ENCODE data around the gene ARHGDIG. TPM values are rescaled to one million over a fixed set of nuclear protein-coding genes. Genes with fewer than 3 reads are reported as not detected.

Gene ARHGDIG
- total and polyA plus RNA-seq, 11 donors = 0.26 to 19.2 (median 8.2) TPM

- ATAC-seq (no peak), DNase-seq (peak in 1 of 5 donors; percentile 65)
- peaks cover 0 to 18% (median 8%) of the 10 kb centered on the region in 12 donors for H3K4me1 ChIP-seq
- H3K36me3 ChIP-seq = peaks cover 0 to 31% (median 21%) of the 10 kb centered on the region in 9 donors
- no peak overlapping the region for H3K27ac ChIP-seq
- no peak for TF ChIP-seq CTCF (IDR thresholded peaks at IDR 0.05)
- TF ChIP-seq POLR2A (IDR thresholded peaks at IDR 0.05) = no peak
- 92 to 96% (median 94%) methylated on average over 29 to 52 of the region's 52 CpGs for WGBS, 4 donors
- no peaks in the 10 kb centered on the region for H3K9me3 ChIP-seq
- intact Hi-C loops (cut with DNase I) = loop anchor here in 1 of 10 donors (5.0 kb wide), 1 partner anchor 63 kb away; no protein-coding TSS in a partner anchor
- no peak overlapping the region for H3K4me3 ChIP-seq
- H3K27me3 ChIP-seq = peaks cover 0 to 24% (median 8%) of the 10 kb centered on the region in 9 donors
Observed at GRCh38 chr16:284204-285120, 4.1 kb downstream of the ARHGDIG start.

DNA sequence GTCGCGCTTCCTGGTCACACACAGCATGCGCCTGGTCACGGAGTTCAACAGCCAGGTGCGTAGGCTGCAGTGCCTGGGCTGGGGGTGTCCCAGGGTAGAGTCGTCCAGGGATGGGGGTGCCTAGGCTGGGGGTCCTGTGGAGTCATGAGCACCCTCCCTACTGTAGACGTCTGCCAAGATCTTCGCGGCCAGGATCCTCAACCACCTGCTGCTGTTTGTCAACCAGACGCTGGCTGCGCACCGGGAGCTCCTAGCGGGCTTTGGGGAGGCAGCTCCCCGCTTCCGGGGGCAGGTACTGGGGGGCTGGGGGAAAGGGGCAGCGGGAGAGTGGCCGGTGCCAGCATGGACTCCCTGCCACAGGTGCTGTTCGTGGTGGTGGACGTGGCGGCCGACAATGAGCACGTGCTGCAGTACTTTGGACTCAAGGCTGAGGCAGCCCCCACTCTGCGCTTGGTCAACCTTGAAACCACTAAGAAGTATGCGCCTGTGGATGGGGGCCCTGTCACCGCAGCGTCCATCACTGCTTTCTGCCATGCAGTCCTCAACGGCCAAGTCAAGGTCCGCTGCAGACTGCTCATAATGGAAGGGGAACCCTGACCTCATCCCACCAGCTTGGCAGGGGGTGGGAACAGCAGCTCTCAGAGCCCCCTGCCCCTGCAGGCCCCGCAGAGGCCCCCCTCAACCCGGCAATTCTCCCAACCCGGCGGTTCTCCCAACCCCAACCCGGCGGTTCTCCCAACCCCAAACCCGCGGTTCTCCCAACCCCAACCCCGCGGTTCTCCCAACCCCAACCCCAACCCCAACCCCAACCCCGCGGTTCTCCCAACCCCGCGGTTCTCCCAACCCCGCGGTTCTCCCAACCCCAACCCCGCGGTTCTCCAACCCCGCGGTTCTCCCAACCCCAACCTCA is 5.0 kb downstream of the ARHGDIG start:
- no peak for ATAC-seq
- intact Hi-C loops (cut with DNase I) = loop anchor here in 1 of 10 donors (5.0 kb wide), 1 partner anchor 62 kb away; no protein-coding TSS in a partner anchor
- Histone ChIP-seq H3K27me3 (peaks cover 0 to 16% (median 8%) of the 10 kb centered on the region in 9 donors), H3K9me3 (no peaks in the 10 kb centered on the region), H3K36me3 (peaks cover 0 to 36% (median 28%) of the 10 kb centered on the region in 9 donors), H3K27ac (no peak overlapping the region), H3K4me3 (no peak overlapping the region), H3K4me1 (peaks cover 0 to 12% (median 7%) of the 10 kb centered on the region in 12 donors)
- WGBS, 4 donors = 95 to 96% (median 96%) methylated on average over 32 to 48 of the region's 48 CpGs
- no peak for DNase-seq
- TF ChIP-seq POLR2A (IDR thresholded peaks at IDR 0.05) (no peak), CTCF (IDR thresholded peaks at IDR 0.05) (no peak)

- H3K4me1 ChIP-seq = peaks cover 0 to under 1% (median 0%) of the 10 kb centered on the region in 12 donors
- no peak for TF ChIP-seq POLR2A (IDR thresholded peaks at IDR 0.05)
- TF ChIP-seq CTCF (IDR thresholded peaks at IDR 0.05) = no peak
- H3K27me3 ChIP-seq = peaks cover 0 to 4% (median 0%) of the 10 kb centered on the region in 9 donors
- H3K4me3 ChIP-seq = no peak overlapping the region
- no peak overlapping the region for H3K27ac ChIP-seq
- WGBS, 4 donors = 89 to 93% (median 92%) methylated on average over 16 to 22 of the region's 22 CpGs
- ATAC-seq = no peak
- H3K36me3 ChIP-seq = peaks cover 0 to 49% (median 35%) of the 10 kb centered on the region in 9 donors
- no peak for DNase-seq
- intact Hi-C loops (cut with DNase I) = loop anchor here in 1 of 10 donors (5.0 kb wide), 1 partner anchor 61 kb away; no protein-coding TSS in a partner anchor
- no peaks in the 10 kb centered on the region for H3K9me3 ChIP-seq
Observed at GRCh38 chr16:286491-287297, 6.3 kb downstream of the ARHGDIG start.
